ENCODE measurements around the gene TTC34.

Gene TTC34

GRCh38 chr1:2825487-2826189 is 24.1 kb upstream of the TTC34 start:
- Histone ChIP-seq H3K9ac (no peak overlapping the region), H3K4me1 (no peaks in the 10 kb centered on the region), H3K4me3 (ENCODE audit: low read depth, low read length) (no peak overlapping the region), H2AFZ (no peak overlapping the region), H3K36me3 (ENCODE audit: control insufficient read depth, insufficient read depth, low read length) (no peaks in the 10 kb centered on the region), H3K79me2 (no peaks in the 10 kb centered on the region), H3K9me3 (ENCODE audit: control insufficient read depth, low read length) (no peaks in the 10 kb centered on the region), H3K27me3 (ENCODE audit: control insufficient read depth, insufficient read depth, low read length) (no peaks in the 10 kb centered on the region), H3K27ac (no peak overlapping the region), H3K4me2 (ENCODE audit: low read length) (no peak overlapping the region)
- no peak for TF ChIP-seq CTCF (IDR thresholded peaks at IDR 0.05)

- no peak for TF ChIP-seq CTCF (IDR thresholded peaks at IDR 0.05)
Observed at GRCh38 chr1:2824999-2825398, 23.5 kb upstream of the TTC34 start.

GRCh38 chr1:2823921-2824610 is 22.6 kb upstream of the TTC34 start:
- no peaks in the 10 kb centered on the region for H3K4me1 ChIP-seq
- no peak overlapping the region for H3K4me3 ChIP-seq (ENCODE audit: low read depth, low read length)
- H3K27ac ChIP-seq, result no peak overlapping the region
- no peaks in the 10 kb centered on the region for H3K79me2 ChIP-seq
- no peak overlapping the region for H3K9ac ChIP-seq
- no peak for TF ChIP-seq CTCF (IDR thresholded peaks at IDR 0.05)
- H2AFZ ChIP-seq, result no peak overlapping the region
- H3K27me3 ChIP-seq (ENCODE audit: control insufficient read depth, insufficient read depth, low read length), result no peaks in the 10 kb centered on the region
- no peaks in the 10 kb centered on the region for H3K9me3 ChIP-seq (ENCODE audit: control insufficient read depth, low read length)
- no peak overlapping the region for H3K4me2 ChIP-seq (ENCODE audit: low read length)
- no peaks in the 10 kb centered on the region for H3K36me3 ChIP-seq (ENCODE audit: control insufficient read depth, insufficient read depth, low read length)

More at GRCh38 chr1:2824999-2825398, 23.5 kb upstream of the TTC34 start:
- Histone ChIP-seq H3K4me1 (no peaks in the 10 kb centered on the region), H3K36me3 (ENCODE audit: control insufficient read depth, insufficient read depth, low read length) (no peaks in the 10 kb centered on the region), H3K79me2 (no peaks in the 10 kb centered on the region), H3K9me3 (ENCODE audit: control insufficient read depth, low read length) (no peaks in the 10 kb centered on the region), H3K4me3 (ENCODE audit: low read depth, low read length) (no peak overlapping the region), H3K4me2 (ENCODE audit: low read length) (no peak overlapping the region), H3K27me3 (ENCODE audit: control insufficient read depth, insufficient read depth, low read length) (no peaks in the 10 kb centered on the region), H3K27ac (no peak overlapping the region), H2AFZ (no peak overlapping the region), H3K9ac (no peak overlapping the region)

GRCh38 chr1:2822621-2823145 is 21.2 kb upstream of the TTC34 start:
- Histone ChIP-seq H3K9ac (no peak overlapping the region), H2AFZ (no peak overlapping the region), H3K36me3 (ENCODE audit: control insufficient read depth, insufficient read depth, low read length) (no peaks in the 10 kb centered on the region), H3K27me3 (ENCODE audit: control insufficient read depth, insufficient read depth, low read length) (no peaks in the 10 kb centered on the region), H3K4me2 (ENCODE audit: low read length) (no peak overlapping the region), H3K9me3 (ENCODE audit: control insufficient read depth, low read length) (no peaks in the 10 kb centered on the region), H3K4me1 (no peaks in the 10 kb centered on the region), H3K4me3 (ENCODE audit: low read depth, low read length) (no peak overlapping the region), H3K79me2 (no peaks in the 10 kb centered on the region), H3K27ac (no peak overlapping the region)
- TF ChIP-seq CTCF (IDR thresholded peaks at IDR 0.05), result no peak

Data from parathyroid adenoma (tissue), 2 donors.